ENCODE results near the gene GRAMD2A.
A peak's percentile ranks its signal among the peaks of the same experiment; 100 is the strongest.
"Not testable (repeated sequence)": the region's sequence is repeated elsewhere in the genome, so short reads cannot be mapped to it uniquely, and the experiment has no call there.

The GRAMD2A gene

GRCh38 chr15:72184165-72184811, 13.3 kb downstream of the GRAMD2A start:
- no peak for DNase-seq (ENCODE audit: low read depth)

GRCh38 chr15:72183781-72184164, 13.8 kb downstream of the GRAMD2A start:
- no peak for DNase-seq (ENCODE audit: low read depth)

DNA sequence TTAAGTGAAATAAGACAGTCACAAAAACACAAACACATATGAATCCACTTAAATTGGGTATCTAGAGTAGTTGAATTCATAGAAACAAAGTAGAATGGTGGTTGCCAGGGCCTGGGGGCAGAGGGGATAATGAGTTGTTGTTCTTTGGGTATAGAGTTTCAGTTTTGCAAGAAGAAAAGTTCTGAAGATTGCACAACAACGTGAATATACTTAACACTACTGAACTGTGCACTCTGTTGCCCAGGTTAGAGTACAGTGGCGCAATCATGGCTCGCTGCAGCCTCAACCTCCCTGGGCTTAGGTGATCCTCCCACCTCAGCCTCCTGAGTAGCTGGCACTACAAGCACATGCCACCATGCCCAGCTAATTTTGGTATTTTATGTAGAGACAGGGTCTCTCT, 14.9 kb downstream of the GRAMD2A start:
- no peak for DNase-seq (ENCODE audit: low read depth)

GRCh38 chr15:72182244-72182643, 15.3 kb downstream of the GRAMD2A start:
- DNase-seq (ENCODE audit: low read depth), result no peak

DNA sequence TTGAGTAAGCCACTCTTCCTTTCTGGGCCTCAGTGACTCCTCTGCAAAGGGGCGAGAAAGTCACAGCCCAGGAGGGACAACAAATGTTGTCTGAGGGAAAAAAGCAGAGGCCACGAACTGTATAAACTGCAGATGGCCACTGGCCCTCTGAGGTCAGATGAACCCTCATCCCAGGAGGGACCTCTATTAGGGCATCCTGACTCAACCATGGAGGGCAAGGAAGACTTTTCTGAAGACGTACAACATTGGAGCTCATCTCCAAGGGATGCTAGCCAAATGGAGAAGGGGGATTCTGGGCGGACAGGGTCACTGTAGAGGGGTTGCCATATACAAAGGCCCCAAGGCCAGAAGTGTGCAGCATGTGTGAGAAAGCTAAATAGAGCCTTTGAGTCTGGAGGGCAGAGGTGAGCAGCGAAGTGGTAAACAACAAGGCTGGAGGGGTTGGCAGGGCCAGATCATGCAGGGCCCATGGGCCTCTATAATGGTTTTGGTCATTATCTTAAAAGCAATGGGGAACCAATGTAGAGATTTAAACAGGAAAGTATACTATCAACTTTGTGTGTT, 16.7 kb downstream of the GRAMD2A start:
- no peak for DNase-seq (ENCODE audit: low read depth)

DNA sequence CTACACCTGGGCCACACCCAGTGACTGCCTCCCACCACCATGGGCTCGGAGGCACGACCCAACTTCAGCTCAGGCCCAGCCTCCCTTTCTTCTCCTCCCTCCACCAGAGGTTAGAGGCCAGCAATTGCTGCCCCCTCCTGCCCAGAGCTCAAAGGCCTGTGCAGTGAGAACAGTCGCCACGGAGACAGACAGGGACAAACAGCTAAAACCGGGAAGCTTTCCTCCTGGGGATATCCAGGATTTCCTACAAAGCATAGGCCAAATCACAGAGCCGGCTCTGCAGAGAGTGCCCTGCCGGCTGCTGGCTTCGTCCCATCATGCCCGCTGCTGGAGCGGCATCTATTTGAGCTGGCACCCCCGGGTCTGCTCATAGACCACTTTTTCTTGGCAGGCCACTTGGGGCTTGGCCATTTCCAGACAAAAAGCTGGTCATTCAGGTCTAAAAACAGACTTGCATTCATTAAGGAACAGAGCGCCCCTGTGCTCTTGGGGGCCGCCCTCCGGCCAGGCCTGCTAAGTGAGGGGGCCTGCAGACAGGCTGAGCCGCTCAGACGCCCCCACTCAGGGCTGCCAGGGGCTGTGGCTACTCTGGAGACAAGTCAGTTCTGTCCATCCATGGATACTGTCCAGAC, 17.5 kb downstream of the GRAMD2A start:
- no peak for DNase-seq (ENCODE audit: low read depth)

DNA sequence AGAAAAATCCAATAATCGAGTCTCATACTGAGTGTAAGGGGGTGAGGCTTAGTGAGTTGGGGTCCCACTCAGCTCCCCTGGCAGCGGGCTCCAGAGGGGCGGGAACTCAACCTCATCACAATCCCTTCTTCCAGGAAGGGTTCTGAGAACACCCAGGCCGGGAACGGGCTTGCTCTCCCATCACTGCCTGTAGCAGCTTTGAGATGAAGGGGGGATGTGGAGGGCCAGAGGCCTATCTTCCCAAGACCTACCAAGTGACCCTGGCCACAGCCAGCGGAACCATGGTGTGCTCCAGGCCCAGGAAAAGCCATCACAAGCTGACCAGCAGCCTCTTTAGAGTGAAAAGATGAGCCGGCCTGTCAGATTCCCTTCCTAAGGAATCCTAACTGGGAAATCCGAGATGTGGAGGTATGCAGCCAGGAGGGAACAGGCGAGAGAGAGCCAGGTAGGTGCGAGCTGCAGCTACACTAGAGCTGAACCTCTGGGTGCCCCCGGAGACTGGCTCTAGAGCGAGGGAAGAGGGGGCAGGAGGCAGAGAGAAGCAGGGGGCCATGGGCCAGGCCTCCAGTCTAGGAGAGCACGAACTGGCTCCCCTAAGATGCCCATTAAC, 18.5 kb downstream of the GRAMD2A start:
- no peak for DNase-seq (ENCODE audit: low read depth)

GRCh38 chr15:72176743-72177142, 20.8 kb downstream of the GRAMD2A start:
- no peak for DNase-seq (ENCODE audit: low read depth)

DNA sequence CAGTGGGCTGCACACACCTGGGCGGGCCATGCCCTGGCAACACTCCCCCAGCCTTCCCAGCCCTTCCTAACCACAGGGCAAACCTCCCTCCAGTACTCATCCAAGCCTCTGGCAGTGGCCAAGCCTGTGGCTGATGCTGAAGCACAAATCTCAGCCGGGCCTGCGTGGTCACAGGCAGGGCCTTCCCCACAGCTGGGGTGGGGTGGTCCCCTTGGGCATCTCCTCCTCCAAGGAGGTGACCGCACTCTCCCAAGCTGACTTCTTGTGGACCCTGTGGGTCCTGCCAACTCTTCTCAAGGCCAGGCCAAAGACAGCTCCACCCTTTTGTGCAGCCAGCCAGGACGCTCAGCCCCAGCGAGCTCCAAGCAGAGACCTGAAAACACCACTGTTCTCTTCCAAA, 21.4 kb downstream of the GRAMD2A start:
- DNase-seq (ENCODE audit: low read depth), result no peak

- no peak for DNase-seq (ENCODE audit: low read depth)
These were observed 22.2 kb downstream of the GRAMD2A start for GRCh38 chr15:72175186-72176044.

DNA sequence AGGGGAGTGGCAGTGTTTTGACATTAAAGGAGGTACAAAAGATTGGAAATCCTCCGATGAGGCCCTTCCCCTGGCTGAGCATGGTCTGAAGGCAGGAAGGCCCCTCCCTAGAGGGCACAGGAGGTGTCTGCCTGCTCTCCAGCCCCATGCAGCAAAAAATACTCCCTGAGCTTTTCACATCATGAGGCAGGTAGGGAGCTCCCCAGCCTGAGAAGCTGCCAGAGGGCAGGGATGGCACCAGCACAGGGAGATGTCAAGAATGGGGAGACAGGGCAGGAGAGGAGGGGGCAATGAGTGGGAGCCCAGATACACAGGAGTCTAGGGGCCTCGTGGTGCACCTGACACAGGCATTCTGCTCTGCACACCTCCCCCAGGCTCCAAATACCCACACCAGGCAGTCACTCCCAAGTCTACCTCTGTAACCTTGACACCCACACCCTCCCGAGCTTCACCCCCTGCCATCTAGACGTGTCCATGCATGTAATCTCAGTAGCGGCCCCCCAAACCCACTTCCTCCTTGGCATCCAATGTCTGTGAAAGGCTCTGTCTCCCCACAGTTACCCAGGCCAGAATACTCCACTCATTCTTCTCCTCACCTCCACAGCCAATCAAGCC, 22.9 kb downstream of the GRAMD2A start:
- no peak for DNase-seq (ENCODE audit: low read depth)

DNA sequence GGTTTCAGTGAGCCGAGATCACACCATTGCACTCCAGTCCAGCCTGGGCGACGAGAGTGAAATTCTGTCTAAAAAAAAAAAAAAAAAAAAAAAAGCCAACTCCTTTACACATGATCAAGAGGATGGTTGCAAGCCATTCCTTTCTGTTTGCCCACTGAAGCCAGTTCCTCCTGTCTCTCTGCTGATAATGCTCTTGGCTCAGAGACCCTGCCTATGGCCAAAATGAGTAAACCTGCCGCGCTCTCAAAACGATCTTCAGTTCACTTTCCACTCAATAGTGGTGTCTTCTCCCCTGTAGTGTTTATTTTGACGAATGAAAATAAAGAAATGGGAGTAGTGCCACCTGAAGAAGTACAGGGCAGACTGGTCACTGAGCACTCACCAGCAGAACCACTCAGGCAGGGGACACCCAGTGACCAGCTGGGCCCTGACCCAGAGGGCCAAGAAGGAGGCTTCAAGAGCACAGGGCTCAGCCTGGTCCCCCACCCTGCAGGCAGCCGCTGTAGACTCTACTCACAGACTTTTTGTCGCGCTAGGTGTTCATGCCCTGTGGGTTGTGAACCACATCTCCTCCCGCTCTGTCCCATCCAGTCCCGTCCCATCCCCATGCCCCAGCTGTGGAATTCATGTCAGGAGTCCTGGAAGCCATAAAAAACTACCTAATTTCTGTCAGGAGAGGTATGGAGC, 23.6 kb downstream of the GRAMD2A start:
- DNase-seq (ENCODE audit: low read depth), result no peak

GRCh38 chr15:72173401-72173800, 24.2 kb downstream of the GRAMD2A start:
- DNase-seq (ENCODE audit: low read depth), result no peak

DNA sequence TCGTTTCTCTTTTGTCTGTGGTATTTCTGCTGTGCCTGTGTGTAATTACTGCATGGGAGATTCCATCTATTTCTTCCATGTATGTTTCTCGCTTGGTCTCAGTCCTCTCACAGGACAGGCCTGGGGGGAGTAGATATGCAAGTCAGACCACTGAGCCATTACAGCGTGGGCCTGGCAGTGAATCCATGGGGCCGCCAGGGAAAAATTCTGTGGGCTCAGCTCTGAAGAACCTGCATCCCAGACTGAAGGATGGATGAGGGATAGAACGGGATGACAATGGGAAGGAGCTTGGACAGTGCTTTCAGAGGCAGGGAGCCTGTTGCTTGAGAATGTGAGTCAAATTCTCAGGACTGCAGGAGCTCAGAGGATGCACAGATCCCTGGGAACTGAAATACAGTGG, 24.8 kb downstream of the GRAMD2A start:
- DNase-seq (ENCODE audit: low read depth), result no peak

DNA sequence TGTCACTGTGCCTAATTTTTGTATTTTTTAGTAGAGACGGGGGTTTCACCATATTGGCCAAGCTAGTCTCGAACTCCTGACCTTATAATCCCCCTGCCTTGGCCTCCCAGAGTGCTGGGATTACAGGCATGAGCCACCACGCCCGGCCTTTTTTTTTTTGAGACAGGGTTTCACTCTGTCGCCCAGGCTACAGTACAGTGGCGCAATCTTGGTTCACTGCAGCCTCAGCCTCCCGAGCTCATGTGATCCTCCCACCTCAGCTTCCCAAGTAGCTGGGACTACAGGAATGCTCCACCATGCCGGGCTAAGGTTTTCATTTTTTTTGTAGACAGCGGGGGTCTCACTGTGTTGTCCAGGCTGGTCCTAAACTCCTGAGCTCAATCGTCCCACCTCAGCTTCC, 25.6 kb downstream of the GRAMD2A start:
- not testable (repeated sequence) for DNase-seq (ENCODE audit: low read depth)

DNA sequence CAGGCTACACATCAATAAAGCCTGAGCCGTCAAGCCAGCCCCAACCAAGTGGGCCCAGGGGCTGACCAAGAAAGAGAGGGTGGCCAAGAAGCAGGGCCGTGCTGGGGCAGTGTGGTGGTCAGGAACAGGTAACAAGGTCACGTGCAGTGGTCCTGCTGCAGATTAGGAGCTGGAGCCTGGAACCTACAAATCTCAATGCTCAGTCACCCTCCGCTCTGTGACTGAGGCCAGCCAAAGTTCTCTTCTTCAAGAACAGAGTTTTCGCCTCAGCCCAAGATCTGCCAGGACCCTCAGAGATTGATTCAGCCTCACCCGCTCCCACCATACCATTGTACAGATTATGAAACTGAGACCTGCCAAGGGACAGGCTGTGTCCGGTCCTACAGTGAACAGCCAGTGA, 26.9 kb downstream of the GRAMD2A start:
- no peak for DNase-seq (ENCODE audit: low read depth)

GRCh38 chr15:72169921-72170611, 27.5 kb downstream of the GRAMD2A start:
- DNase-seq (ENCODE audit: low read depth), result no peak

DNA sequence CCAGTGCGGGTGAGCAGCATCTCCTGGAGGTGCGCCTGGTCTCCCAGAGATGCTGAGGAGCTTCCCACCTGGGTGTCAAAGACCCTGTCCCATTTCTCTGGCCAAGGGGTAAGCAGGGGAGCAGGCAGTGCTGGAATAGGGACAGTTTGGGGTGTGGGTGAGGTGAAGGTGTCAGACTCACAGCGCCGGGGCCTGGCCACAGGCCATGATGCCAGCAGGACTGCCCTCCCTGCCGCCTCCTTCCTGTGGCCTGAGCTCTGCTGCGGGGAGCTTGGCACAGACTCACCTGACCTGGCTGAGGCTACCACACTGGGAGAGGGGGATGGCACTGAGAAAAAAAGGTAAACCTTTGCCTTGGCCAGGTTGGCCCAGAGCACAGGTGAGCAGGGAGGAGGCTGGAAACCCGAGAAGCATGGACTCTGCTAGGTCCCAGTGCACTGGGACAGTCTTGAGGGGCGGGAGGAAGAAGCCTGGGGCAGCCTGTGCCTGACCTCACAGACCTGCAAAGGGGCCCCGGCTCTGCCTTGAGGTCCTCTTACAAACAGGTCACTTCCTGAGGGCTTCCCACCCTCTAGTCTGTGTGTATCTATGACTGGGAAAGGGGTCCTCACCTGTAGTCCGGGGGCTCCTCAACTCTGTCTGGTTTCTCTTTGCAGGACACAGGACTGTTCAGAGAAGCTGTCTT, 28.2 kb downstream of the GRAMD2A start:
- DNase-seq (ENCODE audit: low read depth), result no peak

- DNase-seq (ENCODE audit: low read depth), result no peak
These were observed 28.8 kb downstream of the GRAMD2A start for GRCh38 chr15:72168808-72169190.

GRCh38 chr15:72168131-72168807, 29.3 kb downstream of the GRAMD2A start:
- DNase-seq (ENCODE audit: low read depth), result peak; percentile 5
